Effector memory CD4-positive, alpha-beta T cell (primary cell): ENCODE results near the gene NAA38.

Experiments used
- DNase-seq, 3 donors: peaks; one replicate each; pipeline ENCODE4 v3.0.0-alpha.2; 2020
- H3K27ac ChIP-seq: 2 replicates; pipeline ENCODE4 v1.7.0; 2013; ENCODE audit warnings: mild to moderate bottlenecking, low read length, moderate library complexity; ENCODE audit not compliant: insufficient read depth, poor library complexity, severe bottlenecking
- H3K27me3 ChIP-seq: replicated peaks from 2 replicates; pipeline ENCODE4 v1.7.0; 2013; ENCODE audit warnings: mild to moderate bottlenecking, low read length; ENCODE audit not compliant: insufficient read depth, control insufficient read depth, poor library complexity, severe bottlenecking
- H3K36me3 ChIP-seq: 2 replicates; pipeline ENCODE4 v1.7.0; 2013; ENCODE audit warnings: mild to moderate bottlenecking, low read length, moderate library complexity; ENCODE audit not compliant: control insufficient read depth, insufficient read depth
- H3K4me1 ChIP-seq: 2 replicates; pipeline ENCODE4 v1.7.0; 2013; ENCODE audit warnings: low read length, mild to moderate bottlenecking; ENCODE audit not compliant: control insufficient read depth, insufficient read depth, poor library complexity, severe bottlenecking
- H3K4me3 ChIP-seq: 2 replicates; pipeline ENCODE4 v1.7.0; 2013; ENCODE audit warnings: low read length, low read depth, mild to moderate bottlenecking; ENCODE audit not compliant: insufficient read depth, poor library complexity, severe bottlenecking
- H3K9me3 ChIP-seq: 2 replicates; pipeline ENCODE4 v1.7.0; 2013; ENCODE audit warnings: mild to moderate bottlenecking, low read length, moderate library complexity; ENCODE audit not compliant: control insufficient read depth

The NAA38 gene

DNA sequence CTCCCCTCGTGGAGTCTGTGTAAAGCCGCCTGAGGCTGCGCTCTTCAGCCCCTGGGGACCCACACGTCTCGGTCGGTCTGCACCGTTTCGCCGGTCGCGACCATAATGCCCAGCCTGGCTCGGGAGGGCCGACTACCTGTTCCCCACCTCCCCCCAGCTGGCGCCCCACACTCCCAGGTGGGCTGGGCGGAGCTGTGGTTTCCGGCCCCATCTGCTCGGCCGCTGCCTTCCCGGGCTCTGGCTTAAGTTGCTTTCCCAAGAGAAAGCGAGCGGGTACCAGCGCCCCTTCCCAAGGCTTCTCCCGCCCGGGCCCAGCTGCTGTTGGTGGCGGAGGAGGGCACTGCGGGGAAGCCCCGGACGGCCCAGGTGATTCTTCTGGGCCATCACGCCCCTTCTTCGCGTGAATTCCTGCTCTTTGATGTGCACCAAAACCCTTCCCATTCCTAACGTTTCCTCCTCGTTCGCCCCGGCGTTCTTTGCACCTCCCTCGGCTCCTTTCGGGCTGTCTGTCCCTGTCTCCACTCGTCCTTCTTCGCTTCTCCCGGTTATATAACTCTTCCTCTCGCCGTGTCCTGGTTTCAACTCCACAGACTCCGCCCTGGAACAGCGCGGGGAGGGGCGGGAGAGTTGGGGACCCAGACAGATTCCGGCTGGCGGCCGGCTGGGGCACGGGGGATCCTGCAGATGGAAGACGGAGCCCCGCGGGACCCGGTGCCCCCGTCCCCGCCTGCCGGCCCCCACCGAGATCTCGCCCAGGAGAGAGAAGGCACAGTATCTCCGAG lies 21.4 kb downstream of the NAA38 start:
- H3K36me3 ChIP-seq: peaks cover 7% of the 10 kb centered on the region
- peak overlapping the region; percentile 93 for H3K4me3 ChIP-seq
- H3K27me3 ChIP-seq: no peaks in the 10 kb centered on the region
- peak in 2 of 3 donors; percentile 54 for DNase-seq
- H3K27ac ChIP-seq: peak overlapping the region; percentile 100
- H3K4me1 ChIP-seq: peaks cover 55% of the 10 kb centered on the region
- H3K9me3 ChIP-seq: no peaks in the 10 kb centered on the region

DNA sequence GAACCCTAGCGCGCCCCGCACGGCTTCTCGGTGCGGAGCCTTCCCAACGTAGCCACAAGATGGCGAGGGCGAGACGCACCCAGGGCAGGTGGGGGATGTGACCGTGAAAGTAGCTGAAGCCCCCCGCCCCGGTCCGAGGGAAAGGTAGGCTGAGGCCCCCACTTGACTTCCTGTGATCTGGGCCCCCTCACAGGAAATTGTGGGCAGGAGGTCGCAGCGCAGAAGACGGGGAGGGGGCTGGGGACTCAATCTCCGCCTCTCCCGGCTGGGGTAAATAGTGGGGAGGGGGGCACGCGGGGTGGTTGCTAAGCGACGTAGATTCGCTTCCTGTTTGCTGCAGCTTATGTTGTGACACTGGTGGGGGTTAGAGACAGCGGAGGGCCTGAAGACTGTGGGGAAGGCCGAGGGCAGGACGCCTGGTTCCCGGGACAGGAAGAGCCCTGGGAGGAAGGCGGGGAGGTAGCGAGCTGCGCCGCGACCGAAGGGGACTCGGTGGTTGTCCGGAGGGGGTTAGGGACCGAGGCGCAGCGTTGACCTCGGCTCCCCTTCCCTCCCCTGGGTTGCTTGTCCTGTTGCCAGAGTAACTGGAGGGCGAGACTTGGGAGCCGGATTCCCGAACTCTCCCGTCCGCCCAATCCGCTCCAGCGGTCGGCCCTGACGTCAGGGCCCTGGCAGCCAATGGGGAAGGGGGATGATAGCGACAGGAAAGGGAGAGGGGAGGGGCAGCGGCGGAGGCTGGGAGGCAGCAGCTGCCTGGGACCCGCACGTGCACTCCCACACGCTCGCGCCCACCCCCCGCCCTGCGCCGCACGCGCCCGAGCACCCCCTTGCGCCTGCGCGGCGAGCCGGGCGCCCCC lies 22.2 kb downstream of the NAA38 start:
- DNase-seq: peak; percentile 92 to 95 (median 92)
- H3K4me3 ChIP-seq: peak overlapping the region; percentile 93
- no peaks in the 10 kb centered on the region for H3K9me3 ChIP-seq
- H3K4me1 ChIP-seq: peaks cover 47% of the 10 kb centered on the region
- no peaks in the 10 kb centered on the region for H3K27me3 ChIP-seq
- no peaks in the 10 kb centered on the region for H3K36me3 ChIP-seq
- H3K27ac ChIP-seq: peak overlapping the region; percentile 100

DNA sequence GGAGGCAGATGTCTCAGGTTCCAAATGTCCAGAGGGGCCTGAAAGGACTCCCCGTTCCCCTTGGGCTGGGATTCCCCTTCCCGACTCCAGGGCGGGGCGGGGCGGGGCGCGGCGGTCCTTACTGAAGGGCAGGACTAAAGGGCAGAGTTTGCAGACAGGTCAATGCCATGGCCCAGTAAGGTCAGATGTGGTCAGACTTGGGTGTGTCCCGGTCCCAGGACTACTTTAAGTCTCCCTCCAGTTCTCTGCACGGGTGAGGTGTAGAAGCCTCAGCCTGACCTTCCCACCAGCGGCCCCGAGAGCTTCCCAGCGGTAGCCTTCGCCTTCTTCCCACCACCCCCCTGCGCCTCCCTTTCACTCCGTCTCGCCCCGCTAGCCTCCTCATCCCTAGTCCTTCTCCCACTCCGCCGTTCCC lies 22.8 kb downstream of the NAA38 start:
- no peaks in the 10 kb centered on the region for H3K9me3 ChIP-seq
- peak overlapping the region; percentile 93 for H3K4me3 ChIP-seq
- H3K4me1 ChIP-seq: peaks cover 41% of the 10 kb centered on the region
- H3K27ac ChIP-seq: peak overlapping the region; percentile 100
- DNase-seq: peak; percentile 63 to 75 (median 72)
- H3K36me3 ChIP-seq: no peaks in the 10 kb centered on the region
- H3K27me3 ChIP-seq: no peaks in the 10 kb centered on the region

DNA sequence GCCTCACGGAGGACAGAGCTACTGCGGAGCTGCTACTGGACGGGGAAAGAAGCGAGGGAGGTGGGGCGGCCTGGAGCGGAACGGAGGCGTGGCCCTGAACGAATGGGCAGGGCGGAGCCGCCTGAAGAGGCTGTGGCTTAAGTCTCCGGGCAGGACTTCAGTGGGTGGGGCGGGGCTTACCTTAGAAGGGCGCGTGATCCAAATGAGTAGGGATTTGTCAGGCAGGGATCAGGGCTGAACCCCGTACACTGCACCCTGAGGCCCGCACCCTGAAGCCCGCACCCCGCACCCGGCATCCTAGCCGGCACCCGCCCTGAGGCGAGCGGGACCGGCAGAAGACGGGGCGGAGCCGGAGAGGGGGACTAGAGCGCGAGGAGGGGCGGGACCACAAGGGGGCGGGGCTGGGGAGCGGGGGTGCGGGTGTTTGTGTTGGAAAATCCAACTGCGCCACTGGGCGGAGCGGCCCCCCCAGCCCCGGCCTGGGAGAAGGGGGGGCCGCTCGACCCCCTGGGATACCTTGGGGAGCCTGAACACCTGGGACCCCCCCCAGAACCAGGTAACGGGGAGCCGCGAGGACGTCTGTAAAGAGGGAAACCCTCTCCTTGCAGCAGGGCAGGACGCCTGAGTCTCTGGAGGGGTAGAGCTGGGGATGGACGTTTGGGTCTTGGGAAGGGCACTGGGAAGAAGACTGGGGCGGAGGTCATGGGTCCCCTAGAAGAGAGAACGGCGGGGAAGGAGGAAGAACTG lies 23.4 kb downstream of the NAA38 start, which contains the start of gene KDM6B:
KDM6B (plus strand) TSS at position 423 of the 747 bp plus-strand sequence. CDS start 11,338 bp downstream, outside the sequence.
- Histone ChIP-seq H3K4me3 (peak within 1 kb of the TSS; percentile 93), H3K36me3 (no peaks in the 10 kb centered on the region), H3K4me1 (peaks cover 35% of the 10 kb centered on the region), H3K9me3 (no peaks in the 10 kb centered on the region), H3K27ac (peak within 1 kb of the TSS; percentile 100), H3K27me3 (no peaks in the 10 kb centered on the region)
- DNase-seq: peak; percentile 81 to 85 (median 85)

DNA sequence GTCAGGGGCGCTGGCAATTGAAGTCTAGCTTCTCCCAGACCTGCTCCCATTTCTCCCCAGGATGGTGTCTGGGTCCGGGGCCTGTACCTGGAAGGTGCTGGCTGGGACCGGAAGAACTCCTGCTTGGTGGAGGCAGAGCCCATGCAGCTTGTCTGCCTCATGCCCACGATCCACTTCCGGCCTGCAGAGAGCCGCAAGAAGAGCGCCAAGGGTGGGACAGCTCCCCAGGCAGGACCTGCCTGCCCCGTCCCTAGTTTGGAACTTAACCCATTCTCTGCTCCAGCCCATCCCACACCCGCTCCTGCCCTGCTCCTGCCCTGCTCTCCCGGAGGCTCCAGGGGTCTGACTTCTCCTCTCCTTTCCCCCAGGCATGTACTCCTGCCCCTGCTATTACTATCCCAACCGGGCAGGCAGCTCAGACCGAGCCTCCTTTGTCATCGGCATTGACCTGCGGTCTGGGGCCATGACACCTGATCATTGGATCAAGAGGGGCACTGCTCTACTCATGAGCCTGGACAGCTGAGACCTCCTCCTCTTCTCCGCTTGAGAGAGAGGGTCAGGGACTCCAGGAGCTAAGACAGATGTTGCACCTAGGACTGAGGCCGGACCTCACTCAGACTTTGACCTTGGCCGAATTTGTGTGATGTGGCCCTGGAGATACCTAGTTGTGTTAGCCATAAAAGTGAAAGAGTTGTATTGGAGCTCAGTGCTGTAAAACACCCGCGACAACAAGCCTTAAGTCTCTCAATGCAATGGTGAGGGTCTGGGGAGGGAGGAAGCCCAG lies 24.2 kb downstream of the NAA38 start:
- Histone ChIP-seq H3K27me3 (no peaks in the 10 kb centered on the region), H3K4me3 (peak overlapping the region; percentile 93), H3K27ac (peak overlapping the region; percentile 100), H3K4me1 (peaks cover 29% of the 10 kb centered on the region), H3K36me3 (no peaks in the 10 kb centered on the region), H3K9me3 (no peaks in the 10 kb centered on the region)
- no peak for DNase-seq

DNA sequence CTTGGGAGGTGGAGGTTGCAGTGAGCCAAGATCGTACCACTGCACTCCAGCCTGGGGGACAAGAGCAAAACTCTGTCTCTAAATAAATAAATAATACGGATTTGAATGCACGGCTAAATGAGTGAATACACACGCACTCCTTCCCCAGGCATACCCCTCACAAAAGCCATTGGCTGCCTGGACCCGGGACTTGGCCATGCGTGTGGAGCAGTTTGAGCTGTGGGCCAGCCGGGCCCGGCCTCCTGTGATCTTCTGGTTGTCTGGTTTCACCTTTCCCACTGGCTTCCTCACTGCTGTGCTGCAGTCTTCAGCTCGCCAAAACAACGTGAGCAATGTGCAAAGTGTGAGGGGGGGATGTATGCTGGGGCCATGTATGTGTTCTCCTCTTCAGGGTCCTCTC lies 24.9 kb downstream of the NAA38 start:
- Histone ChIP-seq H3K4me1 (peaks cover 24% of the 10 kb centered on the region), H3K27ac (no peak overlapping the region), H3K36me3 (no peaks in the 10 kb centered on the region), H3K9me3 (no peaks in the 10 kb centered on the region), H3K27me3 (no peaks in the 10 kb centered on the region), H3K4me3 (no peak overlapping the region)
- DNase-seq: no peak

DNA sequence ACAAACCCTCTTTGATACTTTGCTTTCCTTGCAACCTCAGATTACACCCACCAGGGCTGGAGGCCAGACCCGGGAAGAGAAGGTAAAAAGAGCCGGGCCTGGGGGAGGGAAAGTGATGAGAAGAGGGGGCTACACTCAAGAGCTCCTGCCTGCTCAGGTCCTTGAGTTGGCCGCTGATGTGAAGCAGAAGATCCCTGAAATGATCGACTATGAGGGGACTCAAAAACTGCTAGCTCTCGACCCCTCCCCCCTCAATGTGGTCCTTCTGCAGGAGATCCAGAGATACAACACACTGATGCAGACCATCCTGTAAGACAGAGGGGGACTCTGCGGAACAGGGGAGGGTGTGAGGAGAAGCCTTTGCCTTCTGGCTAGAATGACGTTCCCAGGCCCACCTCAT lies 26.1 kb downstream of the NAA38 start:
- H3K36me3 ChIP-seq: no peaks in the 10 kb centered on the region
- H3K9me3 ChIP-seq: no peaks in the 10 kb centered on the region
- H3K4me1 ChIP-seq: peaks cover 12% of the 10 kb centered on the region
- no peaks in the 10 kb centered on the region for H3K27me3 ChIP-seq
- DNase-seq: no peak
- no peak overlapping the region for H3K27ac ChIP-seq
- H3K4me3 ChIP-seq: no peak overlapping the region

DNA sequence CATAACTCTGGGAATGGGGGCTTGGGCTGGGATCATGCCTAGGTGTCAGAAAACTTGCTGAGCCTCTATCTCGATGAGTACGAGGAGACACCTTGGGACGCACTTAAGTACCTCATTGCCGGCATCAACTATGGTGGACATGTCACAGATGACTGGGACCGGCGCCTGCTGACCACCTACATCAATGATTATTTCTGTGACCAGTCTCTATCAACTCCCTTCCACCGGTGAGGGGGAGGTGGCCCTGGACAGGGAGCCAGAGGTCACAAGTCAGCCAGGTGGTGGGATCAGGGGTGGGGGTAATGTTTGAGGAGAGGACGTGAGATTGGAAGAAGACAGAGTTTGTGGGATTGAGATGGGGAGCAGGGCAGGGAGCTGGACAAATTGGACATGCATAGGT lies 26.7 kb downstream of the NAA38 start:
- Histone ChIP-seq H3K4me1 (peaks cover 10% of the 10 kb centered on the region), H3K36me3 (no peaks in the 10 kb centered on the region), H3K4me3 (no peak overlapping the region), H3K9me3 (no peaks in the 10 kb centered on the region), H3K27me3 (no peaks in the 10 kb centered on the region), H3K27ac (no peak overlapping the region)
- DNase-seq: no peak
